Skin epidermis (tissue), 12 donors: ENCODE data around the gene OR4E2.
"Not testable (repeated sequence)": the region's sequence is repeated elsewhere in the genome, so short reads cannot be mapped to it uniquely, and the experiment has no call there.

Experiments used
- H3K27ac ChIP-seq, 21 experiments: fragments of 200-600 bp; sonication (generic) in 11 of 21; one replicate each; pipeline ENCODE4 v1.5.0; 2020; ENCODE audit warnings: mild to moderate bottlenecking in 3 of 21, inconsistent platforms in 2 of 21, moderate library complexity in 2 of 21
- H3K4me3 ChIP-seq, 7 experiments: fragments of 200-600 bp; sonication (generic) in 2 of 7; one replicate each; pipeline ENCODE4 v1.5.0; 2020; ENCODE audit warnings: inconsistent platforms in 2 of 7, mild to moderate bottlenecking in 2 of 7, moderate library complexity in 1 of 7

The OR4E2 gene

GRCh38 chr14:21686468-21686867 lies 32.8 kb downstream of the OR4E2 start:
- no peak overlapping the region for H3K4me3 ChIP-seq
- no peak overlapping the region for H3K27ac ChIP-seq

DNA sequence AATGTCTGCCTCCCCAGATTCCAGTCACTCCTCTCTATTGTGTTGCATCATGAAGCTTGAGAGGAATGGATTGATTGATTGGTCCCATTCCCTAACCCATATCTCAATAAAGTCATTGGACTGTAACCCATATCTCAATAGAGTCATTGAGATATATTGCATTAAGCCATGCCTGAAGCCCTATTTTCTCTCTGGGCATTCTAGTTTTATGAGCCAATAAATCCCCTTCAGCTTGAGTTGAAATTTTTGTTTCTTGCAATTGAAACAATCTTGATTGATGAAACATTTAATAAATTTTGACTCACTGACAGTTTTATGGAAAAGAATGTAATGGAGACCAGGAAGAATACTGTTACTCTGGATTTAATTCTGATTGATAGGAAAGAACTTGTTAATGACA lies 40.8 kb downstream of the OR4E2 start:
- H3K27ac ChIP-seq, result no peak overlapping the region
- no peak overlapping the region for H3K4me3 ChIP-seq

DNA sequence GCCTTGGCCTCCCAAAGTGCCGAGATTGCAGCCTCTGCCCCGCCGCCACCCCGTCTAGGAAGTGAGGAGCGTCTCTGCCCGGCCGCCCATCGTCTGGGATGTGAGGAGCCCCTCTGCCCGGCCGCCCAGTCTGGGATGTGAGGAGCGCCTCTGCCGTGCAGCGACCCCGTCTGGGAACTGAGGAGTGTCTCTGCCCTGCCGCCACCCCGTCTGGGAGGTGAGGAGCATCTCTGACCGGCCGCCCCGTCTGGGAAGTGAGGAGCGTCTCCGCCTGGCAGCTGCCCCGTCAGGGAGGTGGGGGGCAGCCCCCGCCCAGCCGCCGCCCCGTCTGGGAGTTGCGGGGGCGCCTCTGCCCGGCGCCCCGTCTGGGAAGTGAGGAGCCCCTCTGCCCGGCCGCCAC lies 44.0 kb downstream of the OR4E2 start:
- H3K4me3 ChIP-seq, H3K27ac ChIP-seq: not testable (repeated sequence)

DNA sequence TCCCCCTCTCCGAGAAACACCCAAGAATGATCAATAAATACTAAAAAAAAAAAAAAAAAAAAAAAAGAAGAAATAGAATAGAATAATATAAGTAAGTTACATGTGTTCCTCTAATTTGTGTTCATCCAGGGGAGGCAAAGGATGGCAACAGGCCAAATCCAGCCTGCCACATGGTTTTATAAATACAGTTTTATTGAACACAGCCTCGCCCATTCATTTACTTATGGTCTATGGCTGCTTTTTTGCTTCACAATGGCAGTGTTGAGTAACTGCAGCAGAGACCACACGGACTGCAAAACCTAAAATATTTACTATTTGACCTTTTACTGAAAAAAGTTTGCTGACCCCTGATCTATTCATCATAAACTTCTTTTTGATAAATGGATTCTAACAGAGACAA lies 44.9 kb downstream of the OR4E2 start:
- not testable (repeated sequence) for H3K27ac ChIP-seq, H3K4me3 ChIP-seq

- Histone ChIP-seq H3K4me3 (no peak overlapping the region), H3K27ac (no peak overlapping the region)
These were observed 45.9 kb downstream of the OR4E2 start for GRCh38 chr14:21699551-21699950.

DNA sequence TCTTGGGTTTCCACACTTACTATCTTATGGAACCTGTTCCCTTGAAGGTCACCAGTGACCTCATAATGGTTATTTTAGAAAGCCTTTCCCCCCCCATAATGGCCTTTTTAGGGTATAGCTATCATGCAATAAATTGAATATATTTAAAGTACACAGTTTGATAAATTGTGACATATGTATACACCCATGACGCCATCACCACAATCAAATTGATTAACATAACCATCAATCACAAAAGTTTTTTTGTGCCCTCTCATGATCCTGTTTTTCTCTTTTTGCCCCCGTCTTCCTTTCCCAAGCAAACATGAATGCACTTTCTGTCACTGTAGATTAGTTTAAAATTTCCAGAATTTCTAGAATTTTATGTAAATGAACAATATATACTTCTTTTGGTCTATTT lies 48.7 kb downstream of the OR4E2 start:
- Histone ChIP-seq H3K27ac (no peak overlapping the region), H3K4me3 (no peak overlapping the region)

GRCh38 chr14:21703357-21704326 lies 50.0 kb downstream of the OR4E2 start:
- H3K27ac ChIP-seq, result no peak overlapping the region
- H3K4me3 ChIP-seq, result no peak overlapping the region

- no peak overlapping the region for H3K4me3 ChIP-seq
- H3K27ac ChIP-seq, result no peak overlapping the region
These were observed 50.7 kb downstream of the OR4E2 start for GRCh38 chr14:21704338-21704737.

DNA sequence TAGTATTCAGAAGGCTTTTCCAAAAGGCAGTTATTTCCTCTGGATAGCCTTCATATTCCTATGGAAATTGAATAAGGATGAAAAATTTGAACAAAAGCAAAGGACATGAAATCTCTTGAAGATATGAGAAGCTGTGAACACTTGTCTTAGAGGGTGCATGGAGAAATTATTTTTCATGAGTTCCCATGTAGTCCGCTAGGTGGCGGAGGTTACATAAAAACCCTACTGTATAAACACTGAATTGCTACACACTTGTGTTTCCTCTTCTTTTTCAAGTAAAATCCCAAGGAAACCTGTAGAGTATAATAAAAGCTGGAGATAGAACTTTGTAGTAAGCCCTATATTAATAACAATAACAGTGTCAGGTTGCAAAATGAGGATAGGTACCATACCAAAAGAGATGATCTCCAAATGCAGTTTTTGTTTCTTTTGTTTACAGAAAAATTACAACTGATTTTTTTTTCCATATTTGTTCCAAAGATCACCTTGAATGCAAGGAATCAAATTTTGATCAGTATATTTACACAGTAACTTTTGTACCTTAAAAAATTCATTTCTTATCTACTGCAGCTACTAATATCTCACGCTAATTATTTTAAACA lies 57.8 kb downstream of the OR4E2 start:
- H3K27ac ChIP-seq, result no peak overlapping the region
- H3K4me3 ChIP-seq, result no peak overlapping the region

- Histone ChIP-seq H3K27ac (no peak overlapping the region), H3K4me3 (no peak overlapping the region)
These were observed 58.4 kb downstream of the OR4E2 start for GRCh38 chr14:21712036-21712435.

DNA sequence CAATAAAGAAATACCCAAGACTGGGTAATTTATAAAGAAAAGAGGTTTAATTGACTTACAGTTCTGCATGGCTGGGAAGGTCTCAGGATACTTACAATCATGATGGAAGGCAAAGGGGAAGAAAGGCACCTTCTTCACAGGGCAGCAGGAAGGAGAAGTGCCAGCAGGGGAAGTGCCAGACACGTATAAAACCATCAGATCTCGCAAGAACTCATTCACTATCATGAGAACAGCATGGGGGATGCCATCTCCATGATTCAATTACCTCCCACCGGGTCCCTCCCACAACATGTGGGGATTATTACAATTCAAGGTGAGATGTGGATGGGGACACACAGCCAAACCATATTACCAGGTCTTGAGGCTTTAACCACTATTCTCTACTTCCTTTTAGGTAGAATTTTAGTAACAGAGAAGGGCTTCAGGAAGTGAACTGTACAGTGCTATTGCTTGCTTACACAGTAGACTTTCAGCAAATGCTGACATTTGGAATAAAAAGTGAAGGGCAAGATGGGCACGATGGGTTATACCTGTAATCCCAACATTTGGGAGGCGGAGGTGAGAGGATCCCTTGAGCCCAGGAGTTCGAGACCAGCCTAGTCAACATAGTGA lies 60.8 kb downstream of the OR4E2 start:
- Histone ChIP-seq H3K4me3 (no peak overlapping the region), H3K27ac (no peak overlapping the region)
